Transverse colon (tissue), 4 donors: Measurements from ENCODE around the gene MED10.

Experiments
- CTCF ChIP-seq, 5 experiments: fragments of 200-600 bp in 3 of 5; fragments of 450-650 bp in 2 of 5; sonication (generic) in 3 of 5; IDR thresholded peaks; 1 replicate in 2 of 5; 2 replicates in 3 of 5; pipeline ENCODE4 v1.5.1; 2016 to 2017; ENCODE audit warnings: antibody characterized with exemption in 5 of 5, inconsistent platforms in 3 of 5, mild to moderate bottlenecking in 2 of 5, moderate library complexity in 1 of 5
- POLR2A ChIP-seq: fragments of 450-650 bp; IDR thresholded peaks from one replicate; pipeline ENCODE4 v1.6.1; 2016; ENCODE audit warnings: antibody characterized with exemption, mild to moderate bottlenecking, moderate library complexity
- POLR2AphosphoS5 ChIP-seq, 3 donors: sonication (generic); formaldehyde crosslinking; IDR thresholded peaks; one replicate each; pipeline ENCODE4 v1.6.1; 2016; ENCODE audit warnings: antibody characterized with exemption in 3 of 3

GRCh38 chr5:6354848-6355247 is 23.5 kb downstream of the MED10 start:
- no peak for TF ChIP-seq CTCF (IDR thresholded peaks at IDR 0.05)
- no peak for TF ChIP-seq POLR2A
- TF ChIP-seq POLR2AphosphoS5 (IDR thresholded peaks at IDR 0.05) = no peak
